Stimulated activated CD4-positive, alpha-beta T cell treated with anti-CD3 and anti-CD28 coated beads, Interleukin-15, amount 100 ng/mL, for 1 hour (primary cell): ENCODE results near the gene SSRP1.
"Not testable (repeated sequence)": the region's sequence is repeated elsewhere in the genome, so short reads cannot be mapped to it uniquely, and the experiment has no call there.

ENCODE experiments used
- DNase-seq, 2 donors: peaks; one replicate each; pipeline ENCODE4 v3.0.0-alpha.2; 2020; ENCODE audit warnings: low read depth in 1 of 2, low spot score in 1 of 2

The SSRP1 gene

GRCh38 chr11:57335343-57336110, at the start of gene SSRP1:
TSS of gene SSRP1 (minus strand) at chr11:57335892. CDS start at chr11:57335121, 771 bp downstream.
- peak; percentile 77 to 78 for DNase-seq

- no peak for DNase-seq
Measured at GRCh38 chr11:57380975-57381374, 45.3 kb upstream of the SSRP1 start, which contains the start of gene PRG3. TSS of gene PRG3 (minus strand) at chr11:57381150. CDS start at chr11:57380708, 442 bp downstream.

- no peak for DNase-seq
Measured at GRCh38 chr11:57379732-57380131, 44.0 kb upstream of the SSRP1 start.

- no peak for DNase-seq
Measured at GRCh38 chr11:57378186-57378585, 42.5 kb upstream of the SSRP1 start.

GRCh38 chr11:57377107-57377506, 41.4 kb upstream of the SSRP1 start:
- no peak for DNase-seq

- DNase-seq = no peak
Measured at GRCh38 chr11:57376095-57377090, 40.7 kb upstream of the SSRP1 start.

GRCh38 chr11:57375490-57375889, 39.8 kb upstream of the SSRP1 start:
- no peak for DNase-seq

GRCh38 chr11:57374966-57375365, 39.3 kb upstream of the SSRP1 start:
- no peak for DNase-seq

- DNase-seq = no peak
Measured at GRCh38 chr11:57373146-57373545, 37.5 kb upstream of the SSRP1 start.

- DNase-seq = no peak
Measured at GRCh38 chr11:57370941-57371340, 35.2 kb upstream of the SSRP1 start.

GRCh38 chr11:57370251-57370650, 34.6 kb upstream of the SSRP1 start:
- DNase-seq = no peak

- DNase-seq = no peak
Measured at GRCh38 chr11:57368845-57369232, 33.1 kb upstream of the SSRP1 start.

GRCh38 chr11:57368106-57368844, 32.6 kb upstream of the SSRP1 start:
- no peak for DNase-seq

- no peak for DNase-seq
Measured at GRCh38 chr11:57364851-57365660, 29.4 kb upstream of the SSRP1 start.

- no peak for DNase-seq
Measured at GRCh38 chr11:57363131-57364080, 27.7 kb upstream of the SSRP1 start.

GRCh38 chr11:57361926-57362325, 26.2 kb upstream of the SSRP1 start:
- DNase-seq = no peak

- not testable (repeated sequence) for DNase-seq
Measured at GRCh38 chr11:57361420-57361819, 25.7 kb upstream of the SSRP1 start.

- DNase-seq = no peak
Measured at GRCh38 chr11:57360991-57361390, 25.3 kb upstream of the SSRP1 start.
